Left kidney (tissue), 2 donors: Measurements from ENCODE around the gene TSC22D3. TPM values are rescaled to one million over a fixed set of nuclear protein-coding genes. Genes with fewer than 3 reads are reported as not detected.

Source experiments
- DNase-seq: peaks from one replicate; pipeline ENCODE4 v3.0.0-alpha.2; 2013
- polyA plus RNA-seq: library from polyadenylated mRNA; unstranded; fragments of 120-200 nt; gene quantifications from one replicate; pipeline ENCODE4 v1.2.1, GENCODE V29; 2013; ENCODE audit not compliant: insufficient read length

TSC22D3 gene
- polyA plus RNA-seq, 1 donor: 107 TPM

GRCh38 chrX:107734646-107735045 is 40.9 kb downstream of the TSC22D3 start:
- no peak for DNase-seq

DNA sequence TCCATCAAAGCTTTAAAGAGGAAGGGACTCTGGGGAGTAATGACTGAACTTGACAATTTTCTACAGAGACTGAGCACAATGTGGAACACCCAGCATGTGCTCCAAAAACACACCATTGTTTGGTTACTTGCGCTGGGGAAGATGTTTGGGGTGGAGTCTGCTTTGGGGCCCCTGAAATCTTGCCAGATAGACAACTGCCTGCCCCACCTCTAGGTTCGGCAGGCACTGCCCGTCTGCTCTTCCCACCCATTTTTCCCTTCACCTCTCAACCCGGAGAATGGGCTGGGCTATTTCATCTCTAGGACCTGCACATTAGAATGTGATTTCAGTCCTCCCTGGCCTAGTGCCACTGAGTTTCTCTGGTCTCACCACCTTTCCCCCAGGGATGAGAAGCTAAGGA is 41.9 kb downstream of the TSC22D3 start:
- DNase-seq: no peak

- DNase-seq: no peak
Measured at GRCh38 chrX:107731831-107732502, 43.6 kb downstream of the TSC22D3 start.

GRCh38 chrX:107730991-107731766 is 44.4 kb downstream of the TSC22D3 start:
- no peak for DNase-seq

DNA sequence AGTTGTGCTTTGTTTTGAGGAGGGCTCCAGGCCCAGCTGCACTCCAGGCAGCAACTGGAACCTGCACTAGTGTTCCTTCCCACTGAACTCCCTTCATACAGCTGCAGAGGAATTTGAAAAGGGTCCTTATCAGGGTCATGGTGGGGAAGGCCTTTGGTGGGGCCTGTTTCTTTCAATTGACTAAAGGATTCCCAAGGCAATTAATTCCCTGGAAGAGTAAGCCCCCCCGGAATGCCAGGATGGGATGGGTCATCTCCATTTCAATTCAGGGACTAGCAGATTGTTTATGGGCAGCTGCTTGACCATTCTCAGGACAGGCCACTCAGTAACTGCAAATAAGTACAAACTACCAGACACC is 45.3 kb downstream of the TSC22D3 start:
- no peak for DNase-seq

- DNase-seq: no peak
Measured at GRCh38 chrX:107729558-107730297, 45.9 kb downstream of the TSC22D3 start.

GRCh38 chrX:107728371-107729099 is 47.1 kb downstream of the TSC22D3 start:
- no peak for DNase-seq

GRCh38 chrX:107726816-107727534 is 48.6 kb downstream of the TSC22D3 start:
- DNase-seq: no peak

DNA sequence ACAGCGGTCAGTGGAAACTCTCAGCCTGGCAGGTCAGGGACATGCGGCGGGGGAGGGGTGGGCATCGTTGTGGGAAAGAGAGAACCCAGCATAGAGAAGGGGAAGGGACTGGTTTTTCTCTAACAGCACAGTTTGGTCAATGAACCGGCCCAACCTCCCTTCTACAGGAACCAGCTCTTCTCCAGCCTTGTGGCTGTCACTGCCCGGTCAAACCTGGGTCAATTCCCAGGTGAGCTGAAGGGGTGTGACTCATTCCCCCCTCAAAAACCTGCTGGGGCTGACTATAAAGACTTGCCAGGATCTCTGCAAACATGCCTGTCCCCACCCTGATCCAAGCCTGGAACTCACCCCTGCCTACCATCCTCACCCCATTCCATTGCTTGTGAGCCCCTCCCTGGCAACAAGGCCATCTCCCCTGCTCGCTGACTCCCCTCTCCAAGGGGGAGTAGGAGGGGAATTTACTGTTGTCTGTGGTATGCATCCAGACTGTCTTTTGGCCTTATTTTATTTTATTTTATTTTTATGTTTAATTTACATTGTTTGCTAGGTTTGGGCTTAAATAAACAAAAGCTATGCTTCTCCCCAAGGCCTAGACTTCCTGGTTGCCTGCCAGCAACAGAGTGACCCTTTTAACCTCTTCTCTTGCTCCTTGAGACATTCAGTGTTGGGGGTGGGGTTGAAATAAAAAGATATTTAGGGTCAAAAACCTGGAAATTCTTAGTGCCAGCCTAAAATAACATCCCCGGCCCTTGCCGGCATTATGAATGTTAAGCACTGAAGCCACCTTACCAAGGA is 49.6 kb downstream of the TSC22D3 start:
- DNase-seq: no peak

DNA sequence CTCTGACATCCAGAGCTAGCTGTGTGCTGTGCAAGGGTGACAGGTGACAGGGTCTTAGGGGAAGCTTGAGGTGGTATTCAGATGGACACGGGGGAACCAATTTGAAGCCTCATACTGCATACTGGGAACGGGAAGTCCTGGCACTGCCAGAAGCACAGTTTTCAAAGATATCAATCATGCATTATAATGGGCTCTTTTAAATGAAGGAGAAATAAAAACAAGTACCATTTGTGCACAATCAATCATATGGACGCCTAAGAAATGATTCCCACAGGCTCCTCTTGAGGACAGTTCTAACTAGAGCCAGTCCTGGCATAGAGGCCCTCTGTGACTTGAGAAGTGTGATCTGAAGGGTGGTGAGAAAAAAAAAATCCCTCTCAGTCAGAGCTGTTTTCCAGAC is 50.9 kb downstream of the TSC22D3 start:
- no peak for DNase-seq

DNA sequence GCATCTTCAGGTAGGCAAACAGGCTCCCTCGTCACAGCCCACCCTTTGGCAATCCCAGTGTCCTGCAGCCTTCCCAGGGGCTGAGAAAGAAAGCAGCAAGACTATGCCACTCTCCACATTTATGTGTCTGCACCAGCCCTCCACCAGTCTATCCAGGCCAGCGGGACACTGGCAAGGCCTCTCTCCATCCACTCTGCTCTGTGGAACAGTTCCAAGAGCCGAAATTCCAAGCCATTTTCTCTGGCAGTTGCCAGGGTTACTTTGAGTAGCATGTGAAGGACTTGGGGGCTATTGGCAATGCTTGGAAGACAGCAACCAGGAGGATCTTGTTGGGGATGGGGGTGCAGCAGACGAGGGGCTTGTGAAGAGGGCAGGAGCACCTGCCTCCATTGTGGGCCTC is 52.1 kb downstream of the TSC22D3 start:
- no peak for DNase-seq

DNA sequence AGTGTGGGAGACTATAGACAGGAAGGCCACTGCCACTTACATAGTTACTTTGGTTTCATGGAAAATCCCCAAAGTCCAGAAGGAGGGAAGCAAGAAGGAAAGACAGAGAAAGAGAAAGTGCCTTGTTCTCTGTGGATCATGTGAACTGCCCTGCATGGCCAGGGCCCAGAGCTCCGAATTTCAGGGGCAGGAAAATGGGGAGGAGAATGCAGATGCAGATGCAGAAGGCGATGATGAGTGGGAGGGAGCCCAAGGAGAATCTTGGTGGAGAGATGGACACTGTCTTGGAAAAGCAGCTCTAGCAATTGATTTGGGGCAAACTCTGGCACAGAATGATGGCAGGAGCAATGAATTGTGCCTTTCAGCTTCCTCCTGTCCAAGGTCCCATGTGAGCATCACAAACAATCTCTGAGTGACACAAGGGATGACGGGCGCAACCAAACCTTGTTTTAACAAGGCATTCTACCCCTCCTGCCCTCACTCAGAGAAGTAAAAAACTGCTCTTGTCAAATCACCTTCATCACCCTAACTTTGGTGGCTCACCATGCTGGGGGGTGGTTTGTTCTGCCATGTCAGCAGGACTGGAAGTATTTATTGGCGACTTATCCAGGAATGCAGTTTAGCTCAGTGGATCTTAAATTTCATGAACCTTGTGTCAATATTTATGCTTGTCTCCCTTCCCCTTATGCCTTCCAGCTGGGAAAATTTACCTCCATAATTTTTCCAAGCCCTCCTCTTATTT is 53.5 kb downstream of the TSC22D3 start:
- DNase-seq: no peak

GRCh38 chrX:107721318-107721717 is 54.3 kb downstream of the TSC22D3 start:
- DNase-seq: no peak

DNA sequence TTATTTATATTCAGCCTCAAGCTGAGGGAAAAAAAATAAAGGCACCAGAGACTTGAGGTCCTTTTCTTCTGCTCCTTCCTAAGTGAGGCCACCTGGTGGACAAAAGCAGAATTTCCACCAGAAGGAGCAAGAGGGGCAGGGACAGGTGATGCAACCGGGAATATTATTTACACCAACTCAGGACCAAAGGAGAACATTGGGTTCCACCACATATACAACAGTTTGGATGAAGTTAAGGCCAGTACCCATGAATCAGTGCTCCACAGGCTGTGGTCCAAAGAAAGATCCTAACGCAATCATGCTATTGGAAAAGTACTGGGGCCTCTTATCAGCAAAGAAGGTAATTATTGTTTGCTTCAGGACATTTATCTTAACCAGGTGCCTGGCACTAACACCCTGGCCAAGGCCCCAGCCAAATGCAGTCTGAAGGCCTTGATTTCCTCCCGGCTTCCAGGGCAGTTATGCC is 57.4 kb downstream of the TSC22D3 start:
- DNase-seq: peak; percentile 68

DNA sequence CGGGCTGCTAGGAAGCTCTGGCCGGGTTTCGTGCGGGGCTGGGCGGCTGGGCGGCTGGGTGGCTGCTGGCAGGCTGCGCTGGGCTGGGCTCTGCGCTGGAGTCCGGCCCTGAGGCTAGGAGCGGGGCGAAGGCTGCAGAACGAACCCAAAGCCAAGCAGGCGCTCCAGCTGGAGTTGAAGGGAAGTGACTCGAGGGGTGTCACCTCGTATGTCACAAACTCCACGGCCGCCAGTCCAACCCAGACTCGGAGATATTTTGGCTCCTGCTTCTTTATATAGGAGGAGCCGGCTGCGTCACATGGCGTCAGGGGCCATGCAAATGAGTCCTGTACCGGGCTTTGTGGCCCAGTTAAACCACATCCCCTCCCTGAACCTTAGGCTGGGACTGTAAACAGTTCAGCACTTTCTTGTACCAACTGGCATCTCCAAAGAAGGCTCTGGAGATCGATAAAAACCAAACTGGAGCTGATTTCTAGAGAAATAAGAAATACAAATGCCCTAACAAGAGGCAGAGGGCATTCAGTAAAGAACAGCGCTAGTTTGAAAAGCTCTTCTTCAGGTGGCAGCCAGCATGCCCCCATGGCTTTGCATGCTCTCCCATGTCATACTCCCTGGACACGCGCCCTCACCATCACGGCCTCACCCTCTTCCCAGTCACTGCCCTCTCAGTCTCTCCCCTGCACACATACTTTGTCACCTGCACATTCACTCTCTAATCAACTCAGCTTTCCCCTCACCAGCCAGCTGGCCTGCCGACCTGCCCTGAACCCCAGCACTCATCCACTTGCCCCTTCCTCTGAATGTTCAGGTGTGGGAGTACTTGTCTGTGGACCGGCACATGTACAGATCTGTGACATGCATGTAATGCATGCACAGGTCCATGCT is 58.5 kb downstream of the TSC22D3 start:
- DNase-seq: no peak

DNA sequence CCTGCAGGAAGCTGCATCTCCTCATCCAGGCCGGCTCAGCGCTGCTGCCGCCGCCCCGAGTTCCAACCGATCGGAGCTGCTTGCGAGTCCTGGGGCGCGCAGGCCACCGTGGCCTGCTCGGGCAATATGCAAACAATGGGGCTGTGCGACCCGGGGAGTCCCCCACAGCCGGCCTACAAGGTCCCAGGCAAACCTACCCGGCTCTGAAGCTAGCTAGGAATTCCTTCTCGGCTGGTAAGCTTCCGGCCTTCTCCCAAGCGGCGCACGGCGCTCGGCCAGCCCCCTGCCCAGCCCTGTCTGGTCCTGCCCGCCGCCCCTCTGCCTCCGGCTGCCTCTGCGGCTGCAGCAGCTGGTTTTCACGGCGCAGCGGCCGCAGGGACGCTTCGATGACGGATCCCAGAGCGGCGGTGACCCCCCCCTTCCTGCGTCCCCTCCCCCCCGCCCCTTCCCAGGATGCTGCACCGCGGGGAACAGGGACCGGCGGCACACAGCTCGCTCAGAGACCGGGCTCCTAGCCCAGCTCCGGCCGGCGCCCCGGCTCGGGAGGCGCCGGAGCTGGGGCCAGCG is 59.4 kb downstream of the TSC22D3 start:
- no peak for DNase-seq

GRCh38 chrX:107715331-107716117 is 60.1 kb downstream of the TSC22D3 start:
- no peak for DNase-seq
